Lower leg skin (tissue), 4 donors: ENCODE results near the gene NECTIN4. TPM values are rescaled to one million over a fixed set of nuclear protein-coding genes. Genes with fewer than 3 reads are reported as not detected.

ENCODE experiments used
- DNase-seq, 2 donors: peaks; one replicate each; pipeline ENCODE4 v3.0.0-alpha.2; 2019; ENCODE audit warnings: low spot score in 2 of 2
- H3K4me3 ChIP-seq: fragments of 200-600 bp; sonication (generic); 2 replicates; pipeline ENCODE4 v1.5.1; 2017; ENCODE audit warnings: mild to moderate bottlenecking, low read depth; ENCODE audit not compliant: poor library complexity, severe bottlenecking
- POLR2A ChIP-seq, 2 donors: fragments of 450-650 bp; IDR thresholded peaks; one replicate each; pipeline ENCODE4 v1.6.1; 2016 to 2017; ENCODE audit warnings: antibody characterized with exemption in 2 of 2, mild to moderate bottlenecking in 1 of 2, moderate library complexity in 1 of 2
- WGBS, 2 donors: methylation state at CpG; one replicate each; pipeline ENCODE4 v1.1.5; 2018; 5-methylcytosine and 5-hydroxymethylcytosine counted together
- intact Hi-C: fragments of 100-400 bp; cut with DNase I; formaldehyde crosslinking; loops from one replicate; pipeline ENCODE4 v1.15.0; 2023; ENCODE audit warnings: low total_unique reads
- total RNA-seq, 4 donors: library from RNA; depleted of rRNA; stranded (reverse); fragments of >200 nt; gene quantifications; one replicate each; pipeline ENCODE4 v1.1.0, GENCODE V29; 2016
- TF ChIP-seq, protein P1 (sequence below), 3 donors: fragments of 450-650 bp; IDR thresholded peaks; one replicate each; pipeline ENCODE4 v1.5.1; 2016; ENCODE audit warnings: antibody characterized with exemption in 3 of 3, mild to moderate bottlenecking in 3 of 3, moderate library complexity in 2 of 3

Gene NECTIN4
- total RNA-seq, 4 donors from 2014 or later, result 176 to 239 (median 208) TPM

DNA sequence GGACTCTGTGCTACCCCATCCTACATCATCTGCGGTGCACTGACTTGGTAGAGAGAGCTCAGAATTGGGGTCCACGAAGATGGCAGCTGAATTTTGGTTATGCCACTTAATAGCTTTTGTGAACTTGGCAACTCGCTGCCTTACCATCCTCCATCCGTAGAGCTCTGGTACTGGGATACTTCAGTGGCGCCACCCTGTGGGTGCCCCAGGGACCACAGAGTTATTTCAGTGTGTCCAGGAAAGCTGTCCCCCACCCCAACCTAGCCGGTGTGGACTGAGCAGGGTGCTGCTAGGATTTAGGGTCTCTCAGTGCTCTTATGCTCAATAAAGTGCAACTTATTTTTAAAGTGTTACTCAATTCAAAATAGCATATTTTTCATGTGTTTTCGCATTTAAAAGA, 34.6 kb downstream of the NECTIN4 start:
- TF ChIP-seq POLR2A (IDR thresholded peaks at IDR 0.05), result no peak
- TF ChIP-seq, protein P1, sequence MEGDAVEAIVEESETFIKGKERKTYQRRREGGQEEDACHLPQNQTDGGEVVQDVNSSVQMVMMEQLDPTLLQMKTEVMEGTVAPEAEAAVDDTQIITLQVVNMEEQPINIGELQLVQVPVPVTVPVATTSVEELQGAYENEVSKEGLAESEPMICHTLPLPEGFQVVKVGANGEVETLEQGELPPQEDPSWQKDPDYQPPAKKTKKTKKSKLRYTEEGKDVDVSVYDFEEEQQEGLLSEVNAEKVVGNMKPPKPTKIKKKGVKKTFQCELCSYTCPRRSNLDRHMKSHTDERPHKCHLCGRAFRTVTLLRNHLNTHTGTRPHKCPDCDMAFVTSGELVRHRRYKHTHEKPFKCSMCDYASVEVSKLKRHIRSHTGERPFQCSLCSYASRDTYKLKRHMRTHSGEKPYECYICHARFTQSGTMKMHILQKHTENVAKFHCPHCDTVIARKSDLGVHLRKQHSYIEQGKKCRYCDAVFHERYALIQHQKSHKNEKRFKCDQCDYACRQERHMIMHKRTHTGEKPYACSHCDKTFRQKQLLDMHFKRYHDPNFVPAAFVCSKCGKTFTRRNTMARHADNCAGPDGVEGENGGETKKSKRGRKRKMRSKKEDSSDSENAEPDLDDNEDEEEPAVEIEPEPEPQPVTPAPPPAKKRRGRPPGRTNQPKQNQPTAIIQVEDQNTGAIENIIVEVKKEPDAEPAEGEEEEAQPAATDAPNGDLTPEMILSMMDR (IDR thresholded peaks at IDR 0.05), result no peak
- H3K4me3 ChIP-seq, result no peak overlapping the region
- intact Hi-C loops, result no loop called here
- WGBS, 2 donors, result 89 to 90% methylated on average over 7 of the region's 7 CpGs
- DNase-seq, result no peak

- no peak overlapping the region for H3K4me3 ChIP-seq
- intact Hi-C loops, result no loop called here
- no peak for DNase-seq
- TF ChIP-seq POLR2A (IDR thresholded peaks at IDR 0.05), result no peak
- TF ChIP-seq, protein P1 (IDR thresholded peaks at IDR 0.05), result no peak
- 93 to 94% methylated on average over 3 to 4 of the region's 4 CpGs for WGBS, 2 donors
Observed at GRCh38 chr1:161054232-161054631, 35.1 kb downstream of the NECTIN4 start.

DNA sequence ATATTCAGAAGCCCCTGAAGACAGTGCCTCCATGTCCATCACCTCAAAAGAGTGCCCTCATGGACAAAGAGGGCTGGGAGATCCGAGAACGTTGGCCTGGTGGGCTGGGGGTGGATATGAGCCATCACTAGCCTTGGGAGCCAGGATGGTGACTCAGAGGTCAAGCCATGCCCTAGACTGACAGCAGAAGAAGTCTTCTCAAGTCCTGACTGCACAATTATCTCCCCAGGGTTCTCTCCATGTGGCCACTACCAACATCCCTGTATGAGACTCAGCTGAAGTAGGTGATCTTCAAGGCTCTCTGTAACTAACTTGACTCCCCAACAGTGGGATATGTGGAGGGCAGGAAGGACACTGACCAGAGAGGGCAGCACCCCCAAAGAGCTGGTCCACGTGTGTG, 36.5 kb downstream of the NECTIN4 start:
- no peak overlapping the region for H3K4me3 ChIP-seq
- no peak for DNase-seq
- intact Hi-C loops, result no loop called here
- WGBS, 2 donors, result 78 to 93% methylated on average over 3 of the region's 3 CpGs
- TF ChIP-seq, protein P1 (IDR thresholded peaks at IDR 0.05), result no peak
- TF ChIP-seq POLR2A (IDR thresholded peaks at IDR 0.05), result no peak

- WGBS, 2 donors, result 92 to 94% methylated on average over 10 of the region's 10 CpGs
- no peak overlapping the region for H3K4me3 ChIP-seq
- intact Hi-C loops, result no loop called here
- DNase-seq, result no peak
- TF ChIP-seq, protein P1 (IDR thresholded peaks at IDR 0.05), result no peak
- no peak for TF ChIP-seq POLR2A (IDR thresholded peaks at IDR 0.05)
Observed at GRCh38 chr1:161051219-161051618, 38.1 kb downstream of the NECTIN4 start.

DNA sequence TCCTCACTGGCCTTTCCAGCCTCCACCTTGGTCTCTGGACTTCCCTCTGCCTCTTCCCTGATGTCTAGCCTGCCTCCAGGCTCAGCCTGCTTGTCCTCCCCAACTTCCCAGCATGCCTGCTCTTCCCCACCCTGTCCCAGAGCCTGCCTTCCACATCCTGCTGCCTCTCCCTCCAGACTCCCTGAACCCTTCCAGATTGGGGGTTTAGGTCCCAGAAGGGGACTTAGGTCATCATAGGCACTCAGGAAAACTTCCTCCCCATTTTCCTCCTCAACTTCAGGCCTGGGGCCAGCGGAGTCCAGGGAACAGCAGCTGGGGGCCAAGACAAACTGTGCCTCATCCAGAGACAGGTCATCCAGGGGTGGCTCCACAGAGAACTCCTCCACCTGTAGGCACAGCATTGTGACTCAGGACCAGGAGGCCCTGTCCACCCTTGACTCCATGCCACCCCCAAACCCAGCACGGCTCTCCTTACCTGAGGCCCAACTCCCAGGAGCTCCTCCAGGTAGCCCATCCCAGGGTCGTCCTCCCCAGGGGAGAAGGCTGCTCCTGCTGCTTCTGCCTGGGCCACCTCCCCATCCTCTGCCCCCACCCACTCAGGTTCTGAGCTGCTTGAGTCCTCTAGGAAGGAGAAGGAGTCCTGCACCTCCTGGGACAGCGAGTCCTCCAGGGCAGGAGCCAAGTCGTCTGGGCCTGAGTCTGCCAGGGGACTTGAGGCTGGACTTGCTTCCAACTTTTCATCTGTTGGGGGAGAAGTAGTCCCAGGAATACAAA, 40.2 kb downstream of the NECTIN4 start:
- DNase-seq, result no peak
- intact Hi-C loops, result no loop called here
- no peak overlapping the region for H3K4me3 ChIP-seq
- TF ChIP-seq, protein P1 (IDR thresholded peaks at IDR 0.05), result no peak
- TF ChIP-seq POLR2A (IDR thresholded peaks at IDR 0.05), result no peak
- WGBS, 2 donors, result 92 to 93% methylated on average over 5 of the region's 5 CpGs
